GM12873 (cell line): ENCODE data around the gene FREM3.

ENCODE experiments used
- CTCF ChIP-seq: IDR thresholded peaks from 2 replicates; pipeline ENCODE4 v1.5.1; 2012; ENCODE audit warnings: low read depth, mild to moderate bottlenecking, moderate library complexity, low read length, control low read depth; ENCODE audit not compliant: insufficient read depth; ENCODE audit errors: missing control alignments

FREM3 gene

GRCh38 chr4:143700416-143701352 lies at the start of gene FREM3:
Gene FREM3, minus strand, starts transcription at chr4:143700675. Its CDS starts 0 bp downstream, at chr4:143700675.
- TF ChIP-seq CTCF, result no peak

GRCh38 chr4:143745874-143746273 lies 45.4 kb upstream of the FREM3 start:
- TF ChIP-seq CTCF, result no peak

- no peak for TF ChIP-seq CTCF
These were observed 43.1 kb upstream of the FREM3 start for GRCh38 chr4:143743591-143743990.

- no peak for TF ChIP-seq CTCF
These were observed 42.4 kb upstream of the FREM3 start for GRCh38 chr4:143742834-143743233.

- no peak for TF ChIP-seq CTCF
These were observed 36.4 kb upstream of the FREM3 start for GRCh38 chr4:143736861-143737260.

GRCh38 chr4:143728166-143728565 lies 27.7 kb upstream of the FREM3 start:
- TF ChIP-seq CTCF, result no peak

GRCh38 chr4:143726714-143727113 lies 26.2 kb upstream of the FREM3 start:
- no peak for TF ChIP-seq CTCF
